ENCODE results near the gene IL26.
A peak's percentile ranks its signal among the peaks of the same experiment; 100 is the strongest.

Gene IL26

GRCh38 chr12:68225576-68226476 is at the start of gene IL26:
Gene IL26, minus strand, starts transcription at chr12:68225810. Its CDS starts 54 bp downstream, at chr12:68225756.
- DNase-seq = peak; percentile 73

- DNase-seq = no peak
Observed at GRCh38 chr12:68272732-68273131, 47.1 kb upstream of the IL26 start.

GRCh38 chr12:68271346-68271745 is 45.7 kb upstream of the IL26 start:
- no peak for DNase-seq

GRCh38 chr12:68270358-68270757 is 44.7 kb upstream of the IL26 start:
- no peak for DNase-seq

- no peak for DNase-seq
Observed at GRCh38 chr12:68269779-68270178, 44.2 kb upstream of the IL26 start.

- DNase-seq = no peak
Observed at GRCh38 chr12:68268967-68269366, 43.4 kb upstream of the IL26 start.

- DNase-seq = peak; percentile 66
Observed at GRCh38 chr12:68267892-68268396, 42.3 kb upstream of the IL26 start.

GRCh38 chr12:68264857-68265256 is 39.2 kb upstream of the IL26 start:
- no peak for DNase-seq

- no peak for DNase-seq
Observed at GRCh38 chr12:68264158-68264855, 38.7 kb upstream of the IL26 start.

GRCh38 chr12:68263366-68263765 is 37.8 kb upstream of the IL26 start:
- DNase-seq = no peak

- DNase-seq = peak; percentile 71
Observed at GRCh38 chr12:68261896-68262295, 36.3 kb upstream of the IL26 start.

GRCh38 chr12:68260153-68260552 is 34.5 kb upstream of the IL26 start:
- DNase-seq = no peak

GRCh38 chr12:68259318-68259940 is 33.8 kb upstream of the IL26 start:
- DNase-seq = peak; percentile 83

- DNase-seq = no peak
Observed at GRCh38 chr12:68253504-68253903, 27.9 kb upstream of the IL26 start, which contains the start of gene IL22. Gene IL22, minus strand, starts transcription at chr12:68253604. Its CDS starts 156 bp downstream, at chr12:68253448.

- no peak for DNase-seq
Observed at GRCh38 chr12:68252077-68252476, 26.5 kb upstream of the IL26 start.

- DNase-seq = no peak
Observed at GRCh38 chr12:68250454-68250853, 24.8 kb upstream of the IL26 start.

GRCh38 chr12:68247785-68248184 is 22.2 kb upstream of the IL26 start:
- no peak for DNase-seq

- no peak for DNase-seq
Observed at GRCh38 chr12:68246350-68246749, 20.7 kb upstream of the IL26 start.

- no peak for DNase-seq
Observed at GRCh38 chr12:68245180-68246021, 19.8 kb upstream of the IL26 start.

GRCh38 chr12:68242777-68243176 is 17.2 kb upstream of the IL26 start:
- DNase-seq = no peak

GRCh38 chr12:68240975-68241374 is 15.4 kb upstream of the IL26 start:
- DNase-seq = peak; percentile 92

GRCh38 chr12:68240079-68240478 is 14.5 kb upstream of the IL26 start:
- peak; percentile 63 for DNase-seq
